Breast epithelium (tissue), 3 donors: ENCODE data around the gene PCDHGA1.

Experiments used
- POLR2A ChIP-seq: fragments of 450-650 bp; IDR thresholded peaks from one replicate; pipeline ENCODE4 v1.6.1; 2016; ENCODE audit warnings: antibody characterized with exemption, mild to moderate bottlenecking, moderate library complexity
- POLR2AphosphoS5 ChIP-seq, 3 donors: sonication (generic); formaldehyde crosslinking; IDR thresholded peaks; one replicate each; pipeline ENCODE4 v1.6.1; 2017; ENCODE audit warnings: antibody characterized with exemption in 3 of 3
- TF ChIP-seq, protein P1 (sequence below), 3 donors: fragments of 450-650 bp; IDR thresholded peaks; one replicate each; pipeline ENCODE4 v1.5.1; 2016 to 2017; ENCODE audit warnings: antibody characterized with exemption in 3 of 3, mild to moderate bottlenecking in 3 of 3, moderate library complexity in 3 of 3

DNA sequence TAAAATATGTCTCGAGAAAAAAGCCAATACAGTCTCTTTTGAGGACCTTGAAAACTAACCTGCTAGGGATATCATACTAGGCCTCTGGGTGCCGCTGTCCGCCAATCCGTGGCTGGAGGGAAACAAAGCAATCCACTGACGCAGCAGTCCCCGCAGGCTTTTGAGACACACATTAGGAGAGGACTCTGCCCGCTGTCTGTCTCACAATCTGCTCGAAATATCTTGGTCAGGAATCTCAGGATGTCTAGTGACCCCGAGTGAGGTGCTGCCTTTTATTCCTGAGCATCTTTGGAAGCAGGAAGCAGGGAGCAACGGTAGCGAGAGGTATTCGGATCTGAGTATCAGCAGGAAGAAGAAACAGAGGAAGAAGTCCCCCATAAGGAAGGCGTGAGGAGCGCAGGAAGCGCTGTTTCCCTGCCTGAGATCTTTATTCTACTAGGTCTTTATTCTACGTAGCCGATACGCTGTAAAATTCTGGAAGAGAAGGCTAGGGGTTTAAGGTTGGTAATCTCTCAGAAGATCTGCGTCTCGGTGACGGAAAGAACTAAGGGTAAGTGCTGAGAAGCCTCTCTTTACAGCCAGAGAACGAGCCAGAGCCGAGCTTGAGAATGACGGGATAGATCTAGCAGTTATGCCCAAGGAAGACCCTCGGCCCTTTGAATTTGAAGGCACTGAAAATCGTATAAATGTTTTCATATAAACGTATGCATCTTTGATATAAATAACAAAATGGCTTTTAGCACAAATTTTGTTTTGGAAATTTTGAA, 4.0 kb upstream of the PCDHGA1 start:
- TF ChIP-seq, protein P1, sequence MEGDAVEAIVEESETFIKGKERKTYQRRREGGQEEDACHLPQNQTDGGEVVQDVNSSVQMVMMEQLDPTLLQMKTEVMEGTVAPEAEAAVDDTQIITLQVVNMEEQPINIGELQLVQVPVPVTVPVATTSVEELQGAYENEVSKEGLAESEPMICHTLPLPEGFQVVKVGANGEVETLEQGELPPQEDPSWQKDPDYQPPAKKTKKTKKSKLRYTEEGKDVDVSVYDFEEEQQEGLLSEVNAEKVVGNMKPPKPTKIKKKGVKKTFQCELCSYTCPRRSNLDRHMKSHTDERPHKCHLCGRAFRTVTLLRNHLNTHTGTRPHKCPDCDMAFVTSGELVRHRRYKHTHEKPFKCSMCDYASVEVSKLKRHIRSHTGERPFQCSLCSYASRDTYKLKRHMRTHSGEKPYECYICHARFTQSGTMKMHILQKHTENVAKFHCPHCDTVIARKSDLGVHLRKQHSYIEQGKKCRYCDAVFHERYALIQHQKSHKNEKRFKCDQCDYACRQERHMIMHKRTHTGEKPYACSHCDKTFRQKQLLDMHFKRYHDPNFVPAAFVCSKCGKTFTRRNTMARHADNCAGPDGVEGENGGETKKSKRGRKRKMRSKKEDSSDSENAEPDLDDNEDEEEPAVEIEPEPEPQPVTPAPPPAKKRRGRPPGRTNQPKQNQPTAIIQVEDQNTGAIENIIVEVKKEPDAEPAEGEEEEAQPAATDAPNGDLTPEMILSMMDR (IDR thresholded peaks at IDR 0.05): no peak
- no peak for TF ChIP-seq POLR2AphosphoS5 (IDR thresholded peaks at IDR 0.05)
- no peak for TF ChIP-seq POLR2A
